WERI-Rb-1 (cell line): Measurements from ENCODE around the gene STRA6.
A peak's percentile ranks its signal among the peaks of the same experiment; 100 is the strongest.

ENCODE experiments used
- DNase-seq: peaks from one replicate; pipeline ENCODE4 v3.0.0-alpha.2; 2020
- H3K27ac ChIP-seq: fragments of 250-450 bp; sonication (Bioruptor Pico); 2 replicates; pipeline ENCODE4 v1.5.1; 2020; ENCODE audit warnings: mild to moderate bottlenecking, moderate library complexity
- H3K27me3 ChIP-seq: fragments of 250-450 bp; sonication (Bioruptor Pico); 2 replicates; pipeline ENCODE4 v1.5.1; 2021; ENCODE audit warnings: mild to moderate bottlenecking, low read depth, moderate library complexity; ENCODE audit not compliant: insufficient read depth, severe bottlenecking
- H3K36me3 ChIP-seq: fragments of 250-450 bp; sonication (Bioruptor Pico); 2 replicates; pipeline ENCODE4 v1.5.1; 2020; ENCODE audit warnings: mild to moderate bottlenecking, moderate library complexity
- H3K4me3 ChIP-seq: 2 replicates; pipeline ENCODE4 v1.5.1; 2011; ENCODE audit warnings: low read depth, mild to moderate bottlenecking, control low read depth, low read length
- H3K9me3 ChIP-seq: fragments of 250-450 bp; sonication (Bioruptor Pico); 2 replicates; pipeline ENCODE4 v1.5.1; 2021; ENCODE audit warnings: mild to moderate bottlenecking, moderate library complexity; ENCODE audit not compliant: severe bottlenecking
- CTCF ChIP-seq: IDR thresholded peaks from 2 replicates; pipeline ENCODE4 v1.5.1; 2011; ENCODE audit warnings: low read depth, mild to moderate bottlenecking, control low read depth, inconsistent platforms, low read length

Gene STRA6

DNA sequence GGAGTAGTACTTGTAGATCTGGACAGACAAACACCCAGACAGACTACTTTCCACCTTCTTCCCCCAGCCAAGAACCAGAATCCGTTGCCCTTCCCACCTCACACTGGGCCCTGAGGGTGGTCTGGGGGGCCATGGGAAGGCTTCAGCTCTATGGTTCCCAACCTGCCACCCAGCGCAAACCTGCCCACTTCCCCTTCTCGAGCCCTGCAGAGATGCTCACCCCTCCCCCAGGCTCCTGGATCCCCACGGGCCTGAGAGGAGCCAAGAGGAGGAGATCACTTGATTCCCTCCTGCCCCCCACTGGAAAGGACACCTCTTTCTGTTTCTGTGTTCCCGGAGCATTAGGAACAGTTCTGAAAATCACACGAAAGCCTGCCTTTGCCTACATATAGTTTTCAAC, 8.7 kb downstream of the STRA6 start:
- TF ChIP-seq CTCF: no peak
- no peak overlapping the region for H3K4me3 ChIP-seq
- H3K27ac ChIP-seq: peak overlapping the region; percentile 71
- H3K36me3 ChIP-seq: peaks cover 66% of the 10 kb centered on the region
- H3K27me3 ChIP-seq: no peaks in the 10 kb centered on the region
- no peak for DNase-seq
- no peaks in the 10 kb centered on the region for H3K9me3 ChIP-seq

GRCh38 chr15:74193299-74193718, 9.3 kb downstream of the STRA6 start:
- TF ChIP-seq CTCF: no peak
- no peak overlapping the region for H3K4me3 ChIP-seq
- no peaks in the 10 kb centered on the region for H3K27me3 ChIP-seq
- peak overlapping the region; percentile 71 for H3K27ac ChIP-seq
- H3K36me3 ChIP-seq: peaks cover 62% of the 10 kb centered on the region
- H3K9me3 ChIP-seq: no peaks in the 10 kb centered on the region
- peak; percentile 47 for DNase-seq

GRCh38 chr15:74192751-74193150, 9.8 kb downstream of the STRA6 start:
- Histone ChIP-seq H3K27me3 (no peaks in the 10 kb centered on the region), H3K9me3 (no peaks in the 10 kb centered on the region), H3K27ac (peak overlapping the region; percentile 71), H3K4me3 (no peak overlapping the region), H3K36me3 (peaks cover 61% of the 10 kb centered on the region)
- TF ChIP-seq CTCF: no peak
- peak; percentile 71 for DNase-seq

GRCh38 chr15:74191798-74192197, 10.8 kb downstream of the STRA6 start:
- peak; percentile 91 for DNase-seq
- no peaks in the 10 kb centered on the region for H3K27me3 ChIP-seq
- H3K9me3 ChIP-seq: no peaks in the 10 kb centered on the region
- peak overlapping the region; percentile 71 for H3K27ac ChIP-seq
- H3K4me3 ChIP-seq: no peak overlapping the region
- H3K36me3 ChIP-seq: peaks cover 57% of the 10 kb centered on the region
- TF ChIP-seq CTCF: no peak

DNA sequence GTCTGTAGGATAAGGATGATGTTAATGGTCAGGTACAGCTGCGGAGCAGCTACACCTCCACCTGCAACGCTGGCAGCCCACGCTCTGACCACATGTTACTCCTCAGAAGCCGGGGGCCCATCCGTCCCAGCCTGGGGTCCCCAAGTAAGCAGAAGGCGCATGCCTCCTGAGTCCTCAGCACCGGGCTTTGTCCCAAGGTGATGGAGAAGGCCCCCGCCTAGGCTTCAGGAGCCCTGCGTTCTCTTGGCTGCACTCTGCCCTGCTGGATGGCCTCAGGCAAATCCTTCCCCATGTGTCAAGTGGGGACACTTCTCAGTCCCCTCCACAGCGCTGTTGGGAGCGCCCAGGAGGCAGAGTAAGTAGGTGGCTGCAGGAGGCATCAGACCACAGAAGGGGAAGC, 14.4 kb downstream of the STRA6 start:
- Histone ChIP-seq H3K4me3 (no peak overlapping the region), H3K36me3 (peaks cover 34% of the 10 kb centered on the region), H3K9me3 (no peaks in the 10 kb centered on the region), H3K27me3 (no peaks in the 10 kb centered on the region), H3K27ac (no peak overlapping the region)
- DNase-seq: peak; percentile 39
- TF ChIP-seq CTCF: no peak

DNA sequence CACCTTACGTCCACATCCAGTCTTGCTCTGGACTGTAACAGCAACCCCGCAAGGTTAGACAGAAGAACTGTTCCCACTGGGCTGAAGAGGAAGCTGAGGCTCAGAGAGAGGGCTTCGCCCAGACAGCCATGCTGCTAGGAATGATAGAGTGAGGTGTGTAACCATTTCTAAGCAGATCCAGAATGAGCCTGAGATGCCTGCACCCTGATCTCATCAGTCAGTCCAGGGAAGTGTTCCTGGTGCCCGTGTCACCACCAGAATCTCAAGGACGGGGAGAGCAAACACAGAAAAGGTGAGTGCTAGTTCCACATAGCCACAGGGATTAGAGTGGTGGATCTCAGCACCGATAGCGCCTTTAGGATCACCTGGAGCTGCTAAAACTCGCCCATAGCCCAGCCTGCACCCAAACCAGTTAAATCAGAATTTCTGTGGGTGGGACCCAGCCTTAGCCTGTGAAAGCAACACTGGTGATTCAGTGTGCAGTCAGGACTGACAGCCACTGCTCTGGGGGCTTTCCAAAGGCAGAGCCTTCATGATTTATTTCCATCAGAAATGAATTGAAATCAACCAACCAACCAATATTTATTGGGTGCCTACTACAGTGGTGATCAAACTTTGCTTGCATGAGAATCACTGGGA, 16.8 kb downstream of the STRA6 start:
- Histone ChIP-seq H3K36me3 (peaks cover 52% of the 10 kb centered on the region), H3K27ac (no peak overlapping the region), H3K27me3 (no peaks in the 10 kb centered on the region), H3K4me3 (no peak overlapping the region), H3K9me3 (no peaks in the 10 kb centered on the region)
- no peak for DNase-seq
- TF ChIP-seq CTCF: no peak
